NCI-H1105 (cell line): Measurements from ENCODE around the gene ANP32D.
"Not testable (repeated sequence)": the region's sequence is repeated elsewhere in the genome, so short reads cannot be mapped to it uniquely, and the experiment has no call there.

Source experiments
- DNase-seq: peaks from one replicate; lab custom pipeline; 2025; lab: John Stamatoyannopoulos, UW

The ANP32D gene

GRCh38 chr12:48506836-48507235 is 34.5 kb downstream of the ANP32D start:
- not testable (repeated sequence) for DNase-seq

- DNase-seq, result no peak
Measured at GRCh38 chr12:48508987-48509386, 36.6 kb downstream of the ANP32D start.

- DNase-seq, result no peak
Measured at GRCh38 chr12:48510111-48510510, 37.8 kb downstream of the ANP32D start.

GRCh38 chr12:48512855-48513254 is 40.5 kb downstream of the ANP32D start:
- DNase-seq, result no peak

- no peak for DNase-seq
Measured at GRCh38 chr12:48514728-48515127, 42.4 kb downstream of the ANP32D start.

- not testable (repeated sequence) for DNase-seq
Measured at GRCh38 chr12:48520381-48520780, 48.0 kb downstream of the ANP32D start.
